Nephron (organoid): ENCODE results near the gene SUB1.

Experiments used
- H3K27ac Mint-ChIP-seq, 3 experiments: 2 replicates each; pipeline ENCODE4 v1.8.0; 2020; ENCODE audit warnings: mixed read lengths in 3 of 3, mild to moderate bottlenecking in 2 of 3, moderate library complexity in 1 of 3
- H3K27me3 Mint-ChIP-seq: 2 replicates; pipeline ENCODE4 v1.8.0; 2021; ENCODE audit warnings: low read depth, mild to moderate bottlenecking, moderate library complexity, mixed read lengths
- H3K36me3 Mint-ChIP-seq: 2 replicates; pipeline ENCODE4 v1.8.0; 2020; ENCODE audit warnings: low read depth, mixed read lengths
- H3K4me1 Mint-ChIP-seq: 2 replicates; pipeline ENCODE4 v1.8.0; 2020; ENCODE audit warnings: mixed read lengths
- H3K4me3 Mint-ChIP-seq, 3 experiments: 2 replicates each; pipeline ENCODE4 v1.8.0; 2020; ENCODE audit warnings: mild to moderate bottlenecking in 3 of 3, mixed read lengths in 3 of 3, moderate library complexity in 2 of 3
- H3K9me3 Mint-ChIP-seq: 2 replicates; pipeline ENCODE4 v1.8.0; 2020; ENCODE audit warnings: mixed read lengths
- CTCF ChIP-seq, 3 experiments: fragments of 200-600 bp; sonication (generic); IDR thresholded peaks; one replicate each; pipeline ENCODE4 v1.5.0; 2021; ENCODE audit warnings: antibody characterized with exemption in 3 of 3; ENCODE audit not compliant: unreplicated experiment in 3 of 3

The SUB1 gene

DNA sequence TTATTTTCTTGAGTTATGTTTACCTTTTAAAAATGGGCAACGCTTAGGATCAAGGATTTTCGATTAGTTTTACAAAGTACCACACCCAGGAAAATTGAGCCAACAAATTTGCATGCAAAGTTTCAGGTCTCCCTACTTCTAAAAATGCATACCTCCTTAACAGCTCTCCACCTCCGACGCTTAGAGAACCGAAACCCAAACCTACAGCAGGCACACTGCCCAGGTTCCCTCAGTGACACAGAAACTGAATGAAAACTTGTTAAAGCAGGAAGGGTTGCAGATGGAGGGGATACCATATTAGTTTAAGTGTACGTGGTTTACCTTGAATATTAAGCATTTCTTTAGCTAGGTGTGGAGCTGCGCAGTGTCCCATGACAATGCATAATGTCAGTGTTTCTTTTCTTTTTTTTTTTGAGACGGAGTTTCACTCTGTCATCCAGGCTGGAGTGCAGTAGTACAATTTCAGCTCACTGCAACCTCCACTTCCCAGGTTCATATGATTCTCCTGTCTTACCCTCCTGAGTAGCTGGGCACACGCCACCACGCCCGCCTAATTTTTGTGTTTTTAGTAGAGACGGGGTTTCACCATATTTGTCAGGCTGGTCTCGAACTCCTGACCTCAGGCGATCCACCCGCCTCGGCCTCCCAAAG lies 1.6 kb upstream of the SUB1 start:
- H3K27me3 Mint-ChIP-seq = no peaks in the 10 kb centered on the region
- peak overlapping the region in 1 of 3 experiments; percentile 1 for H3K27ac Mint-ChIP-seq
- peaks cover 5% of the 10 kb centered on the region for H3K36me3 Mint-ChIP-seq
- H3K4me3 Mint-ChIP-seq = peak overlapping the region; percentile 22 to 66 (median 34)
- no peak for TF ChIP-seq CTCF (IDR thresholded peaks at IDR 0.05; ENCODE audit: unreplicated experiment in 3 of 3)
- peaks cover 5% of the 10 kb centered on the region for H3K9me3 Mint-ChIP-seq
- H3K4me1 Mint-ChIP-seq = peaks cover 25% of the 10 kb centered on the region

DNA sequence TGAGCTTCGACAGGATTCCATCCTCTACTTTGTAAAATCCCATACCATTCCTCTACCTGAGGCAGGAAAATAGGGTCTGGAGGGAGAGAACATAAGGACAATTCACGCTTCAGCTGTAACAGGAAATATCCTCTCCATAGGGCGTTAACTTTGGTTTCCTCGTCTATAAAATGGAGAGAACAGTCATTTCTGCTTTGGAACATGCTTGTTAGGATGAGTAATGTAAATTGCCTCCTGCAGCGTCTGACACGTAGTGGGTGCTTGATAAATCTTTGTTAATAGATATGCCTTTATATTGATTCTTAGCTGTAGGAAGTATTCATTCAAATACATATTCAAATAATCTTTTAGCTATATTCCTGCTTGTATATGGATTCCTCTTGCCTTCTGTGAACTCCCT lies 711 bp upstream of the SUB1 start:
- TF ChIP-seq CTCF (IDR thresholded peaks at IDR 0.05; ENCODE audit: unreplicated experiment in 3 of 3) = no peak
- no peaks in the 10 kb centered on the region for H3K27me3 Mint-ChIP-seq

DNA sequence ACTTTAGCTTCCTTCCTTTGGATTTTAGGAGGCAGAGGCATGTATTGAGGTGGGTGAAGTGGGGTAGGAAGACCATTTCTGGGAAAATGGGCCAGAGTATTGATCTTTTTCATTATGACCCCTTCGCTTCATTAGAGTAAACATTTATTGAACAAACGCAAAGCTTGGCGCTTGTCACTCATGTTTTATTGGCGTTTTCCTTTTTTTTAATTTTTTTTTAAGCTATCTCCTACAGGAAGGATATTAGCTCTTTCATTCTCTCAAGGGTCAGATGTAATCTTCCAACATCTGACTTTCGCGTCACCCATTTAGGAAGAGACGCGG lies 273 bp upstream of the SUB1 start:
- Mint-ChIP-seq H3K27me3 (no peaks in the 10 kb centered on the region), H3K27ac (peak overlapping the region; percentile 93 to 99 (median 96)), H3K4me3 (peak overlapping the region; percentile 94 to 98 (median 96)), H3K4me1 (peaks cover 32% of the 10 kb centered on the region), H3K9me3 (peaks cover 5% of the 10 kb centered on the region), H3K36me3 (peaks cover 13% of the 10 kb centered on the region)
- TF ChIP-seq CTCF (IDR thresholded peaks at IDR 0.05; ENCODE audit: unreplicated experiment in 3 of 3) = no peak

More for the DNA sequence above, 711 bp upstream of the SUB1 start:
- peaks cover 30% of the 10 kb centered on the region for H3K4me1 Mint-ChIP-seq
- peaks cover 5% of the 10 kb centered on the region for H3K9me3 Mint-ChIP-seq
- peak overlapping the region in 2 of 3 experiments; percentile 93 to 96 for H3K27ac Mint-ChIP-seq
- peak overlapping the region; percentile 94 to 98 (median 96) for H3K4me3 Mint-ChIP-seq
- peaks cover 11% of the 10 kb centered on the region for H3K36me3 Mint-ChIP-seq

GRCh38 chr5:32586276-32586599 lies 881 bp downstream of the SUB1 start:
- H3K27me3 Mint-ChIP-seq = no peaks in the 10 kb centered on the region
- H3K27ac Mint-ChIP-seq = peak overlapping the region; percentile 69 to 96 (median 95)
- peaks cover 32% of the 10 kb centered on the region for H3K4me1 Mint-ChIP-seq
- H3K36me3 Mint-ChIP-seq = peaks cover 20% of the 10 kb centered on the region
- H3K4me3 Mint-ChIP-seq = peak overlapping the region; percentile 94 to 98 (median 96)
- peaks cover 5% of the 10 kb centered on the region for H3K9me3 Mint-ChIP-seq
- no peak for TF ChIP-seq CTCF (IDR thresholded peaks at IDR 0.05; ENCODE audit: unreplicated experiment in 3 of 3)

DNA sequence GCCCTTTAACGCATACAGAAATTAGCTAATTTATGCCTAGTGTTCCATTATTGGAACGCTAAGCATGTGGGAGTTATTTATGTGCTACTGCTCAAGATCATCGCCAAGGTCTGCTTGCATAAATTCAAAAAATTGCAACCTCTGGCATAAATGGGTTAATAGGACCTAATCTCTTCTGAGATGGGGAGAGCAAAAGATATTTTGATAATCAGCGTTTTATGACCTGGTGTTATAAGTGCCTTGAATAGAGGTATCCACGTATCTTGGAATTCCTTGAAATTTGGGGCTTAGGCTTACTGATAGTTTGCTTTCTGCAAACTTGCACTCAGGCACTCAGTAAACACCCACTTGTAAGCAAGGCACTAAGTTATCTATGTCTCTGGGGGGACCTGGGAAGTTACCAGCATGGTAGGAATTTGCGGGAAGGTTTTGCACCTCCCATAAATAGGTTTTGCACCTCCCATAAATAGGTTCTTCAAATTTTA lies 1.8 kb downstream of the SUB1 start:
- no peak for TF ChIP-seq CTCF (IDR thresholded peaks at IDR 0.05; ENCODE audit: unreplicated experiment in 3 of 3)
- H3K36me3 Mint-ChIP-seq = peaks cover 26% of the 10 kb centered on the region
- peaks cover 5% of the 10 kb centered on the region for H3K9me3 Mint-ChIP-seq
- H3K27ac Mint-ChIP-seq = peak overlapping the region in 2 of 3 experiments; percentile 31 to 96
- peak overlapping the region; percentile 94 to 98 (median 96) for H3K4me3 Mint-ChIP-seq
- H3K27me3 Mint-ChIP-seq = no peaks in the 10 kb centered on the region
- peaks cover 32% of the 10 kb centered on the region for H3K4me1 Mint-ChIP-seq

GRCh38 chr5:32589416-32589815 lies 4.1 kb downstream of the SUB1 start:
- no peak for TF ChIP-seq CTCF (IDR thresholded peaks at IDR 0.05; ENCODE audit: unreplicated experiment in 3 of 3)
- peaks cover 3% of the 10 kb centered on the region for H3K9me3 Mint-ChIP-seq
- peaks cover 47% of the 10 kb centered on the region for H3K36me3 Mint-ChIP-seq
- no peaks in the 10 kb centered on the region for H3K27me3 Mint-ChIP-seq
- peak overlapping the region in 1 of 3 experiments; percentile 56 for H3K4me3 Mint-ChIP-seq
- H3K4me1 Mint-ChIP-seq = peaks cover 29% of the 10 kb centered on the region
- no peak overlapping the region for H3K27ac Mint-ChIP-seq
